GM19193 (cell line): Measurements from ENCODE around the gene PHACTR1.

ENCODE experiments used
- POLR2A ChIP-seq: IDR thresholded peaks from 4 replicates; pipeline ENCODE4 v1.6.1; 2011; ENCODE audit not compliant: insufficient read depth, insufficient read length; ENCODE audit errors: extremely low read depth

Gene PHACTR1

GRCh38 chr6:13097454-13097853, 380.9 kb downstream of the PHACTR1 start:
- no peak for TF ChIP-seq POLR2A

- TF ChIP-seq POLR2A: no peak
These were observed 381.4 kb downstream of the PHACTR1 start for GRCh38 chr6:13098006-13098405.

GRCh38 chr6:13098793-13099570, 382.4 kb downstream of the PHACTR1 start:
- TF ChIP-seq POLR2A: no peak

- TF ChIP-seq POLR2A: no peak
These were observed 383.2 kb downstream of the PHACTR1 start for GRCh38 chr6:13099771-13100170.

- no peak for TF ChIP-seq POLR2A
These were observed 384.8 kb downstream of the PHACTR1 start for GRCh38 chr6:13101409-13101808.

GRCh38 chr6:13101985-13102384, 385.4 kb downstream of the PHACTR1 start:
- no peak for TF ChIP-seq POLR2A

GRCh38 chr6:13103169-13103568, 386.6 kb downstream of the PHACTR1 start:
- TF ChIP-seq POLR2A: no peak

GRCh38 chr6:13105139-13105538, 388.6 kb downstream of the PHACTR1 start:
- TF ChIP-seq POLR2A: no peak

- TF ChIP-seq POLR2A: no peak
These were observed 396.4 kb downstream of the PHACTR1 start for GRCh38 chr6:13112921-13113320.

GRCh38 chr6:13113376-13113775, 396.8 kb downstream of the PHACTR1 start:
- TF ChIP-seq POLR2A: no peak

- no peak for TF ChIP-seq POLR2A
These were observed 397.5 kb downstream of the PHACTR1 start for GRCh38 chr6:13113981-13114593.

- no peak for TF ChIP-seq POLR2A
These were observed 399.6 kb downstream of the PHACTR1 start for GRCh38 chr6:13116155-13116554.

GRCh38 chr6:13117570-13117969, 401.0 kb downstream of the PHACTR1 start:
- TF ChIP-seq POLR2A: no peak

- no peak for TF ChIP-seq POLR2A
These were observed 403.0 kb downstream of the PHACTR1 start for GRCh38 chr6:13119549-13119948.

GRCh38 chr6:13120483-13121482, 404.2 kb downstream of the PHACTR1 start:
- TF ChIP-seq POLR2A: no peak
